ENCODE data around the gene TBX21. TPM values are rescaled to one million over a fixed set of nuclear protein-coding genes. Genes with fewer than 3 reads are reported as not detected.

Gene TBX21
- polyA plus RNA-seq, 1 donor from 2014 or later, result not detected

DNA sequence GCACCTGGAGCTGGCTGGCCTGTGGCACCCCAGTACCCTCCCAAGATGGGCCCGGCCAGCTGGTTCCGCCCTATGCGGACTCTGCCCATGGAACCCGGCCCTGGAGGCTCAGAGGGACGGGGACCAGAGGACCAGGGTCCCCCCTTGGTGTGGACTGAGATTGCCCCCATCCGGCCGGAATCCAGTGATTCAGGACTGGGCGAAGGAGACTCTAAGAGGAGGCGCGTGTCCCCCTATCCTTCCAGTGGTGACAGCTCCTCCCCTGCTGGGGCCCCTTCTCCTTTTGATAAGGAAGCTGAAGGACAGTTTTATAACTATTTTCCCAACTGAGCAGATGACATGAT is 12.0 kb downstream of the TBX21 start:
- H3K9me2 ChIP-seq (ENCODE audit: insufficient read depth, low read length), result no peaks in the 10 kb centered on the region
- H3K9ac ChIP-seq (ENCODE audit: low read length), result no peak overlapping the region
- H3K9me3 ChIP-seq (ENCODE audit: low read length), result no peaks in the 10 kb centered on the region
- no peak overlapping the region for H3K4me3 ChIP-seq (ENCODE audit: low read length)
- no peaks in the 10 kb centered on the region for H4K20me1 ChIP-seq (ENCODE audit: insufficient read depth)
- H3K36me3 ChIP-seq (ENCODE audit: insufficient read depth, low read length), result no peaks in the 10 kb centered on the region
- H3F3A ChIP-seq (ENCODE audit: insufficient read depth, low read length, poor library complexity, severe bottlenecking), result no peaks in the 10 kb centered on the region
- no peak for TF ChIP-seq RAD21 (conservative IDR thresholded peaks at IDR 0.05)
- no peak for TF ChIP-seq MXI1 (conservative IDR thresholded peaks at IDR 0.05; ENCODE audit: poor library complexity, severe bottlenecking)
- TF ChIP-seq, protein P1, sequence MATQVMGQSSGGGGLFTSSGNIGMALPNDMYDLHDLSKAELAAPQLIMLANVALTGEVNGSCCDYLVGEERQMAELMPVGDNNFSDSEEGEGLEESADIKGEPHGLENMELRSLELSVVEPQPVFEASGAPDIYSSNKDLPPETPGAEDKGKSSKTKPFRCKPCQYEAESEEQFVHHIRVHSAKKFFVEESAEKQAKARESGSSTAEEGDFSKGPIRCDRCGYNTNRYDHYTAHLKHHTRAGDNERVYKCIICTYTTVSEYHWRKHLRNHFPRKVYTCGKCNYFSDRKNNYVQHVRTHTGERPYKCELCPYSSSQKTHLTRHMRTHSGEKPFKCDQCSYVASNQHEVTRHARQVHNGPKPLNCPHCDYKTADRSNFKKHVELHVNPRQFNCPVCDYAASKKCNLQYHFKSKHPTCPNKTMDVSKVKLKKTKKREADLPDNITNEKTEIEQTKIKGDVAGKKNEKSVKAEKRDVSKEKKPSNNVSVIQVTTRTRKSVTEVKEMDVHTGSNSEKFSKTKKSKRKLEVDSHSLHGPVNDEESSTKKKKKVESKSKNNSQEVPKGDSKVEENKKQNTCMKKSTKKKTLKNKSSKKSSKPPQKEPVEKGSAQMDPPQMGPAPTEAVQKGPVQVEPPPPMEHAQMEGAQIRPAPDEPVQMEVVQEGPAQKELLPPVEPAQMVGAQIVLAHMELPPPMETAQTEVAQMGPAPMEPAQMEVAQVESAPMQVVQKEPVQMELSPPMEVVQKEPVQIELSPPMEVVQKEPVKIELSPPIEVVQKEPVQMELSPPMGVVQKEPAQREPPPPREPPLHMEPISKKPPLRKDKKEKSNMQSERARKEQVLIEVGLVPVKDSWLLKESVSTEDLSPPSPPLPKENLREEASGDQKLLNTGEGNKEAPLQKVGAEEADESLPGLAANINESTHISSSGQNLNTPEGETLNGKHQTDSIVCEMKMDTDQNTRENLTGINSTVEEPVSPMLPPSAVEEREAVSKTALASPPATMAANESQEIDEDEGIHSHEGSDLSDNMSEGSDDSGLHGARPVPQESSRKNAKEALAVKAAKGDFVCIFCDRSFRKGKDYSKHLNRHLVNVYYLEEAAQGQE (IDR thresholded peaks at IDR 0.05; ENCODE audit: borderline replicate concordance), result no peak
- no peak for TF ChIP-seq SMC3 (conservative IDR thresholded peaks at IDR 0.05; ENCODE audit: poor library complexity)
- no peak for TF ChIP-seq POLR2AphosphoS5 (IDR thresholded peaks at IDR 0.05)
- TF ChIP-seq, protein P2, sequence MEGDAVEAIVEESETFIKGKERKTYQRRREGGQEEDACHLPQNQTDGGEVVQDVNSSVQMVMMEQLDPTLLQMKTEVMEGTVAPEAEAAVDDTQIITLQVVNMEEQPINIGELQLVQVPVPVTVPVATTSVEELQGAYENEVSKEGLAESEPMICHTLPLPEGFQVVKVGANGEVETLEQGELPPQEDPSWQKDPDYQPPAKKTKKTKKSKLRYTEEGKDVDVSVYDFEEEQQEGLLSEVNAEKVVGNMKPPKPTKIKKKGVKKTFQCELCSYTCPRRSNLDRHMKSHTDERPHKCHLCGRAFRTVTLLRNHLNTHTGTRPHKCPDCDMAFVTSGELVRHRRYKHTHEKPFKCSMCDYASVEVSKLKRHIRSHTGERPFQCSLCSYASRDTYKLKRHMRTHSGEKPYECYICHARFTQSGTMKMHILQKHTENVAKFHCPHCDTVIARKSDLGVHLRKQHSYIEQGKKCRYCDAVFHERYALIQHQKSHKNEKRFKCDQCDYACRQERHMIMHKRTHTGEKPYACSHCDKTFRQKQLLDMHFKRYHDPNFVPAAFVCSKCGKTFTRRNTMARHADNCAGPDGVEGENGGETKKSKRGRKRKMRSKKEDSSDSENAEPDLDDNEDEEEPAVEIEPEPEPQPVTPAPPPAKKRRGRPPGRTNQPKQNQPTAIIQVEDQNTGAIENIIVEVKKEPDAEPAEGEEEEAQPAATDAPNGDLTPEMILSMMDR (IDR thresholded peaks at IDR 0.05; ENCODE audit: poor library complexity, severe bottlenecking), result no peak
- no peak for TF ChIP-seq EZH2 (IDR thresholded peaks at IDR 0.05; ENCODE audit: borderline replicate concordance, insufficient read depth, low read length, poor library complexity, severe bottlenecking)
- TF ChIP-seq TAF1 (IDR thresholded peaks at IDR 0.05; ENCODE audit: low read depth), result no peak
- no peak for TF ChIP-seq EP300 (conservative IDR thresholded peaks at IDR 0.05; ENCODE audit: poor library complexity, severe bottlenecking)
- no peak overlapping the region for H3K27ac ChIP-seq (ENCODE audit: low read length)
- H2AFZ ChIP-seq (ENCODE audit: low read depth, low read length), result no peak overlapping the region
- no peaks in the 10 kb centered on the region for H3K79me2 ChIP-seq (replicated peaks; ENCODE audit: insufficient read depth, low read length)
- no peak overlapping the region for H3K4me2 ChIP-seq (ENCODE audit: low read length)
- peaks cover 3% of the 10 kb centered on the region for H3K27me3 ChIP-seq (ENCODE audit: insufficient read depth, low read depth, low read length)

DNA sequence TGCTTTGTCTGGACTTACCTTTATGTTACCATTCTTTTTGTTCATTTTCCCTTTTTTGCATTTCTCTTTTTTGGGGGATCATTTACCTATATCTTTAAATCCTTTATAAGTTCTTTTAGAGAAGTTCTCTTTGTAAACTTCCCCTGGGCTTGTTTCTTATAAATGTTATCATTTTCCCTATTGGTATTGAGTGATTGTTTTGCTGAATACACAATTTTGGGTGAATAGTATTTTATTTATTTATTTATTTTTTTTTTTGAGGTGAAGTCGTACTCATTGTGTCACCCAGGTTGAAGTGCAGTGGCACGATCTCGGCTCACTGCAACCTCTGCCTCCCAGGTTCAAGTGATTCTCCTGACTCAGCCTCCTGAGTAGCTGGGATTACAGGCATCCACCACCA is 18.4 kb downstream of the TBX21 start:
- Histone ChIP-seq H3K79me2 (replicated peaks; ENCODE audit: insufficient read depth, low read length) (no peaks in the 10 kb centered on the region), H3K4me2 (ENCODE audit: low read length) (no peak overlapping the region), H4K20me1 (ENCODE audit: insufficient read depth) (no peaks in the 10 kb centered on the region), H2AFZ (ENCODE audit: low read depth, low read length) (no peak overlapping the region), H3F3A (ENCODE audit: insufficient read depth, low read length, poor library complexity, severe bottlenecking) (no peaks in the 10 kb centered on the region), H3K9me3 (ENCODE audit: low read length) (no peaks in the 10 kb centered on the region), H3K4me3 (ENCODE audit: low read length) (no peak overlapping the region), H3K27me3 (ENCODE audit: insufficient read depth, low read depth, low read length) (no peaks in the 10 kb centered on the region), H3K9me2 (ENCODE audit: insufficient read depth, low read length) (no peaks in the 10 kb centered on the region), H3K9ac (ENCODE audit: low read length) (no peak overlapping the region), H3K27ac (ENCODE audit: low read length) (no peak overlapping the region), H3K36me3 (ENCODE audit: insufficient read depth, low read length) (no peaks in the 10 kb centered on the region)
- no peak for TF ChIP-seq MXI1 (conservative IDR thresholded peaks at IDR 0.05; ENCODE audit: poor library complexity, severe bottlenecking)
- no peak for TF ChIP-seq POLR2AphosphoS5 (IDR thresholded peaks at IDR 0.05)
- TF ChIP-seq, protein P2 (IDR thresholded peaks at IDR 0.05; ENCODE audit: poor library complexity, severe bottlenecking), result no peak
- TF ChIP-seq EP300 (conservative IDR thresholded peaks at IDR 0.05; ENCODE audit: poor library complexity, severe bottlenecking), result no peak
- no peak for TF ChIP-seq RAD21 (conservative IDR thresholded peaks at IDR 0.05)
- TF ChIP-seq, protein P1 (IDR thresholded peaks at IDR 0.05; ENCODE audit: borderline replicate concordance), result no peak
- no peak for TF ChIP-seq SMC3 (conservative IDR thresholded peaks at IDR 0.05; ENCODE audit: poor library complexity)
- no peak for TF ChIP-seq EZH2 (IDR thresholded peaks at IDR 0.05; ENCODE audit: borderline replicate concordance, insufficient read depth, low read length, poor library complexity, severe bottlenecking)
- no peak for TF ChIP-seq TAF1 (IDR thresholded peaks at IDR 0.05; ENCODE audit: low read depth)
